Progenitor cell of endocrine pancreas (in vitro differentiated cells): ENCODE measurements around the gene EPS8L2. TPM values are rescaled to one million over a fixed set of nuclear protein-coding genes. Genes with fewer than 3 reads are reported as not detected.

Experiments
- DNase-seq: peaks from one replicate; pipeline ENCODE4 v3.0.0; 2021; ENCODE audit warnings: low spot score; ENCODE audit not compliant: unreplicated experiment
- H3K27ac Mint-ChIP-seq: 2 replicates; pipeline ENCODE4 v1.8.0; 2021; ENCODE audit warnings: mild to moderate bottlenecking, moderate library complexity, mixed read lengths
- H3K27me3 Mint-ChIP-seq: 2 replicates; pipeline ENCODE4 v1.8.0; 2021; ENCODE audit warnings: mixed read lengths
- H3K36me3 Mint-ChIP-seq: 2 replicates; pipeline ENCODE4 v1.8.0; 2022; ENCODE audit warnings: mixed read lengths; ENCODE audit not compliant: insufficient read depth
- H3K4me1 Mint-ChIP-seq: 2 replicates; pipeline ENCODE4 v1.8.0; 2021; ENCODE audit warnings: low read depth, mixed read lengths
- H3K4me3 Mint-ChIP-seq: 2 replicates; pipeline ENCODE4 v1.8.0; 2021; ENCODE audit warnings: low read depth, mild to moderate bottlenecking, moderate library complexity, mixed read lengths
- H3K9me3 Mint-ChIP-seq: 2 replicates; pipeline ENCODE4 v1.8.0; 2021; ENCODE audit warnings: low read depth, mixed read lengths
- total RNA-seq: library from RNA; stranded (reverse); gene quantifications from 2 replicates; pipeline ENCODE4 v1.2.1, GENCODE V29; 2021
- TF ChIP-seq, protein P1 (sequence below): fragments of 200-600 bp; sonication (generic); IDR thresholded peaks from one replicate; pipeline ENCODE4 v1.5.0; 2021; ENCODE audit warnings: antibody characterized with exemption, mild to moderate bottlenecking; ENCODE audit not compliant: unreplicated experiment

EPS8L2 gene
- total RNA-seq, 1 donor from 2014 or later = 100.0 TPM

DNA sequence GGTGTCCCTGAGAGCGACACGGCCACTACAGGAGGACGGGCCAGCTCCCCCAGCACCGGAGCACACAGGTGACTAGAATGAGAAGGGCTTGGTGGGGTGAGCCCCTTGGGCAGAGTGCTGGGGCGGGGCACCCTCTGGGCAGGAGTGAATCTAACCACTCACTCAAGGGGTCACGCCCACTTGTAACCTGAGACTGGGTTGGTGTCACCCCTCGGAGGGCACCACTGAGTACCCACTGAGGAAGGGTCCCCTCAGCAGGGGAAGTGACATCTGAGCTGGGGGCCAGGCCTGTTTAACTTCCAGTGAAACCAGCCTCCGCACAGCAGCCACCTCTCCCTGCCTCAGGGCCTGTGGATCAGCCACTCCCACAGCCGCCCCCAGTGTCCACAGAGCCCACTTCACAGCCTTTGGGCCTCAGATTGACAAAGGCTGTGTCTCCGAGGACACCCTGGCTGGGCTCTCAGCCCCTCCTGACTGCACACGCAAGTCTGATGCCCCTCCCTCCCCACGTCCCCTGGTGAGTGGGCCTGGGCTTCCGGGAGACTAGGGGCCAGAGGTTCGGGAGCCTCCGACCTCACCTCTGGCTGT is 65.7 kb downstream of the EPS8L2 start:
- Mint-ChIP-seq H3K4me1 (peaks cover 7% of the 10 kb centered on the region), H3K9me3 (no peaks in the 10 kb centered on the region), H3K36me3 (no peaks in the 10 kb centered on the region), H3K27ac (no peak overlapping the region), H3K27me3 (no peaks in the 10 kb centered on the region), H3K4me3 (no peak overlapping the region)
- DNase-seq = no peak
- TF ChIP-seq, protein P1, sequence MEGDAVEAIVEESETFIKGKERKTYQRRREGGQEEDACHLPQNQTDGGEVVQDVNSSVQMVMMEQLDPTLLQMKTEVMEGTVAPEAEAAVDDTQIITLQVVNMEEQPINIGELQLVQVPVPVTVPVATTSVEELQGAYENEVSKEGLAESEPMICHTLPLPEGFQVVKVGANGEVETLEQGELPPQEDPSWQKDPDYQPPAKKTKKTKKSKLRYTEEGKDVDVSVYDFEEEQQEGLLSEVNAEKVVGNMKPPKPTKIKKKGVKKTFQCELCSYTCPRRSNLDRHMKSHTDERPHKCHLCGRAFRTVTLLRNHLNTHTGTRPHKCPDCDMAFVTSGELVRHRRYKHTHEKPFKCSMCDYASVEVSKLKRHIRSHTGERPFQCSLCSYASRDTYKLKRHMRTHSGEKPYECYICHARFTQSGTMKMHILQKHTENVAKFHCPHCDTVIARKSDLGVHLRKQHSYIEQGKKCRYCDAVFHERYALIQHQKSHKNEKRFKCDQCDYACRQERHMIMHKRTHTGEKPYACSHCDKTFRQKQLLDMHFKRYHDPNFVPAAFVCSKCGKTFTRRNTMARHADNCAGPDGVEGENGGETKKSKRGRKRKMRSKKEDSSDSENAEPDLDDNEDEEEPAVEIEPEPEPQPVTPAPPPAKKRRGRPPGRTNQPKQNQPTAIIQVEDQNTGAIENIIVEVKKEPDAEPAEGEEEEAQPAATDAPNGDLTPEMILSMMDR = no peak

DNA sequence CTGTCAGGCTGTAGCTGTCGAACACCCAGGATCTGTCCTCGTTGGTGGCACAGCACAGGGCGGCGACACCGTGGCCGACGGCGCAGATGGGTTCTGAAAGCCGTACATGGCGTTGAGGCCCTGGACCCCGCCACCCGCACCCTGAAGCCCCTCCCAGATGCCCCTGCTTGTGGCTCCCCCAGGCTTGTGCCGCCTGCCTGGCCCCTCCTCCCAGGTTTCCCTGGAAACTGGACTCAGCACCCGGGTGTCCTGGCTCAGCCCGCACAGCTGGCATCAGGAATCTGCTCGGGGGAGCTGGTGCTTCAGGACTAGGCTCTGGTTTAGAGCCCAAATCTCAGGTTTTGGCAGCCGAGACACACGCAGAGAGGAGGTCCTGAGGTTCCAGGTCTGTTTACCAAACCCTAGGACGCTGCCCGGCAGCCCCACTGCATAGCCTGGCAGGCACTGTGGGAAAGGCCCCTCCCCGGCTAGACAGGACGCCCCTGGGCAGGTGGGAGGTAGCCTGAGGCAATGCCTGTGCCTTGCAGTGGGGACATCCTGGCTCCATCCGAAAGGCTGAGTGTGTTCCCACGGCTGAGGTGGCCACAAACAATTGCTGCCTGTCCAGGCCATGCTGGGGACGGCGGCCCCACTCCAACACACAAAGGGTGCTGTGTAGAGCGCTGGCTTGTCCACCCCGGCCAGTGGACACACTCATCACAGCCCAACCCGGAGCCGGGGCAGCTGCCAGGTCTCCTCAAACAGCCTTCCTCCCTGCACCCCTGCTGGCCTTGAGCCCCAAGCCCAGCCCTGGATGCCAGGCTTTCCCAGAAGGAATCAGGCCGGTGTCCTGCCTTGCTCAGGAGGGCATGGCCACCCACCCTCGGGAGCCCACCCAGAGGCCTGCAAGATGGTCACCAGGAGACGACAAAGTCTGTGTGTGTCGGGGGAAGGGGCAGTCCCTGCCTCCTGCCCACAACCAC is 66.7 kb downstream of the EPS8L2 start:
- TF ChIP-seq, protein P1 = no peak
- Mint-ChIP-seq H3K36me3 (no peaks in the 10 kb centered on the region), H3K4me1 (peaks cover 7% of the 10 kb centered on the region), H3K27me3 (no peaks in the 10 kb centered on the region), H3K9me3 (no peaks in the 10 kb centered on the region), H3K4me3 (no peak overlapping the region), H3K27ac (no peak overlapping the region)
- no peak for DNase-seq

DNA sequence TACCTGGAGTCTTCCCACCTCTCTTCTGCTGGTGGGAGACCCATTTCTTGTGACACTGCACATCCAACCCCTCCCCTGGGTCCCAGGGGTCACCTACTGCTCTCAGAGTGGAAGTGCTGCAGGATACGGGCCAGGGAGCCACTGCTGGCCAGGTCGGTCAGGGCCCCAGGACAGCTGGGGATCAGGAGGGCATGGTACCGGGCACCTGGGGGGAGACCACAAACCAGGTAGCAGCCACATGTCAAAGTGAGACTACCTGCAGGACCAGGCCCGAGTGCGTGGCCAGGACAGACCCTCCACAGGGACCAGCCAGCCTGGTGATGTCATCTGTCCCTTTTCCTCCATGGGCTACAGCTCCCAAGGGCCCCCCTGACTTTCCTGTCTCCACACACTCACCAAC is 67.4 kb downstream of the EPS8L2 start:
- Mint-ChIP-seq H3K9me3 (no peaks in the 10 kb centered on the region), H3K36me3 (no peaks in the 10 kb centered on the region), H3K4me3 (no peak overlapping the region), H3K27me3 (no peaks in the 10 kb centered on the region), H3K4me1 (peaks cover 7% of the 10 kb centered on the region), H3K27ac (no peak overlapping the region)
- TF ChIP-seq, protein P1 = no peak
- DNase-seq = no peak

DNA sequence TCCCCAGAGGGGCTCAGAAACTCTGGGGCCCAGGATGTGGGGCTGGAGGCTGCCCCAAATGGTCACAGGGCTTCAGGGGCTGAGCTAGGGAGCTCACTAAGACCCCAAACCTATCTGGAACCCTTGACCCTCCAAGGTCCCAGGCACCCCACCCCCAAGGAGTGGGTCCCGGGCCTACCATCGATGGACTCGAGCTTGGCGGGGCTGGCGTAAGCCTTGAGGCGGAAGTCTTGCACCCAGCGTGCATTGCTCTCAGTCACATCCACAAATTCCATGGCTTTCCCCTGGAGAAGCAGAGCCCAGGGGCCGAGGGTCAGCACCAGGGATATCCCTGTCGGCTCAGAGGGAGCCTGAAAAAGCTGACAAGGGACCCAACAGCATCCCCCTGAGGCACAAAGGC is 67.8 kb downstream of the EPS8L2 start:
- Mint-ChIP-seq H3K36me3 (no peaks in the 10 kb centered on the region), H3K27ac (no peak overlapping the region)
- TF ChIP-seq, protein P1 = no peak

DNA sequence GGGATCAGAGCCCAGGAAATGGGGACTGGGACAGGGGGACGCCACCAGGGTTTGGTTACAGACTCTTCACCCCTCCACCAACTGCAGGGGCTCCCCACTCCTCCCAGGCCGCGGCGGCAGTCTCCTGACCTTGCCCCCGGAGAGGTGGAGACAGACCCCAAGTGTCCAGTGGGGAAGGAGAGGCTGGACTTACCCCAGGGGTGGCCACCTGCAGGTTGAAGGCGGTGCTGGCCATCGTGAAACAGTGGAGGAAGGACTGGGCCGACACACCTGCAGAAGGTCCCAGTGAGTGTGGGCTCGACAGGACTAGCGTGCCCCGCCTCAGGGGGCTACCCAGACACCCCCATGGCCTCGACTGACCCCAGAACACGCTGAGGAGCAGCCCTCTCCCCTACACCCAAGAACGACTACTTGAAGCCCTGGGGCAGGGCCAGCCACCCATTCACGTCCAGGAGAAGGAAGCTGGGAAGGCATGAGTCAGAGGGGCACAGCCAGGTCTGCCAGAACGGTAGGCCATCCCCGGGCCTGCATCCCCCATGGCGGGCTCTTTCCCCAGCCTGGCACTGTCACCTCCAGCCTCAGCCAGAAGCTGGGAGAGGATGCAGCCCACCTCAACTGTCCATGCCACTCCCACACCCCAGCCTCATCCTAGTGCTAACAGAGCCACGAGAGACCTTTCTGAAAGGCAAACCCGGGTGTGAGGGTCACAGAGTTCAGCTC is 69.0 kb downstream of the EPS8L2 start:
- Mint-ChIP-seq H3K4me1 (peaks cover 8% of the 10 kb centered on the region), H3K27ac (no peak overlapping the region), H3K4me3 (peak overlapping the region; percentile 61), H3K27me3 (no peaks in the 10 kb centered on the region), H3K9me3 (no peaks in the 10 kb centered on the region), H3K36me3 (no peaks in the 10 kb centered on the region)
- no peak for DNase-seq
- TF ChIP-seq, protein P1 = no peak

More for the DNA sequence above, 67.8 kb downstream of the EPS8L2 start:
- no peaks in the 10 kb centered on the region for H3K9me3 Mint-ChIP-seq
- no peak overlapping the region for H3K4me3 Mint-ChIP-seq
- no peak for DNase-seq
- H3K27me3 Mint-ChIP-seq = no peaks in the 10 kb centered on the region
- peaks cover 7% of the 10 kb centered on the region for H3K4me1 Mint-ChIP-seq
